AG04450 (cell line): ENCODE results near the gene CCDC106. TPM values are rescaled to one million over a fixed set of nuclear protein-coding genes. Genes with fewer than 3 reads are reported as not detected.

ENCODE experiments used
- CTCF ChIA-PET: fragments of 300-600, 350-600 bp; formaldehyde crosslinking; extraction: SDS; loops from one replicate; lab custom pipeline; 2022; ENCODE audit warnings: antibody characterized with exemption, inconsistent platforms; lab: Charles Lee
- POLR2A ChIA-PET: fragments of 350-600 bp; formaldehyde crosslinking; extraction: SDS; loops from one replicate; lab custom pipeline; 2021; ENCODE audit warnings: antibody characterized with exemption, inconsistent platforms; lab: Yijun Ruan, JAX
- DNase-seq: peaks from one replicate; pipeline ENCODE4 v3.0.0-alpha.2; 2011; ENCODE audit warnings: low read depth, low spot score
- H3K27ac ChIP-seq: one replicate; pipeline ENCODE4 v1.5.1; 2012; ENCODE audit warnings: low read depth, low read length, control low read depth
- H3K27me3 ChIP-seq: one replicate; pipeline ENCODE4 v1.6.0; 2012; ENCODE audit warnings: low read length; ENCODE audit not compliant: control insufficient read depth, insufficient read depth
- H3K4me3 ChIP-seq: 2 replicates; pipeline ENCODE4 v1.5.1; 2011; ENCODE audit warnings: mild to moderate bottlenecking, low read depth, low read length, control low read depth
- H3K9me3 ChIP-seq: 2 replicates; pipeline ENCODE4 v1.5.1; 2012; ENCODE audit warnings: low read length; ENCODE audit not compliant: control insufficient read depth, insufficient read depth
- CTCF ChIP-seq: IDR thresholded peaks from 2 replicates; pipeline ENCODE4 v1.5.1; 2011; ENCODE audit warnings: low read depth, low read length, control low read depth, inconsistent platforms
- polyA plus RNA-seq: library from polyadenylated mRNA; depleted of rRNA; stranded (reverse); fragments of >200 nt; gene quantifications from 2 replicates; pipeline ENCODE4 v1.2.3, GENCODE V29; 2011

CCDC106 gene
- polyA plus RNA-seq, 1 experiment, result 6.2 TPM

DNA sequence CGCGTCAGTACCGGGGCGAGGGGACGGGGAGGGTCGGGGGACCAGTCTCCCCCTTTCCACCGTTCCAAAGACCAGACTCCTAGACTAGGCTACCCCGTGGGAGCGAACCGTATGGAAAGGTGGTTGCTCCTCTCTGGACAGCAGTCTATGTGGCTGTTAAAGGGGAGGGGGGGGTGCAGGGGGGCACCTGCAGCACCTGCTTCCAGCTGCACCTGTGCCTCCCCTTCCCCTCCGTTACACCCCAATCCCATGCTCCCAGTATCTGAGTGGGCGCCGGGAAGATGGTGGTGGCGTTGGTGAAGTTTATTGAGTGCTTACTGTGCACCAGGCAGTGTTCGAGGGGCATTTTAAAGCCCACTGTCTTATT, 47.4 kb upstream of the CCDC106 start:
- no peak for TF ChIP-seq CTCF
- Histone ChIP-seq H3K4me3 (peak overlapping the region; percentile 87), H3K27ac (no peak overlapping the region), H3K27me3 (no peaks in the 10 kb centered on the region), H3K9me3 (peaks cover 16% of the 10 kb centered on the region; the same call in 1 of the 2 replicates)
- CTCF ChIA-PET, result interaction anchor here (0.5 to 1.2 kb wide), 2 partner anchors 15 to 32 kb away, joined by 3 read pairs; no protein-coding TSS in a partner anchor
- POLR2A ChIA-PET, result interaction anchor here (0.6 to 1.0 kb wide), 4 partner anchors 12 to 34 kb away, joined by 3 to 4 read pairs (median 3); no protein-coding TSS in a partner anchor
- no peak for DNase-seq

- Histone ChIP-seq H3K27ac (no peak overlapping the region), H3K4me3 (peak overlapping the region; percentile 87), H3K27me3 (no peaks in the 10 kb centered on the region), H3K9me3 (peaks cover 16% of the 10 kb centered on the region; the same call in 1 of the 2 replicates)
- ChIA-PET CTCF (interaction anchor here (0.5 to 1.2 kb wide), 2 partner anchors 15 to 32 kb away, joined by 3 read pairs; no protein-coding TSS in a partner anchor), POLR2A (no interaction called here)
- no peak for TF ChIP-seq CTCF
- no peak for DNase-seq
These were observed 46.9 kb upstream of the CCDC106 start for GRCh38 chr19:55601084-55601483.

DNA sequence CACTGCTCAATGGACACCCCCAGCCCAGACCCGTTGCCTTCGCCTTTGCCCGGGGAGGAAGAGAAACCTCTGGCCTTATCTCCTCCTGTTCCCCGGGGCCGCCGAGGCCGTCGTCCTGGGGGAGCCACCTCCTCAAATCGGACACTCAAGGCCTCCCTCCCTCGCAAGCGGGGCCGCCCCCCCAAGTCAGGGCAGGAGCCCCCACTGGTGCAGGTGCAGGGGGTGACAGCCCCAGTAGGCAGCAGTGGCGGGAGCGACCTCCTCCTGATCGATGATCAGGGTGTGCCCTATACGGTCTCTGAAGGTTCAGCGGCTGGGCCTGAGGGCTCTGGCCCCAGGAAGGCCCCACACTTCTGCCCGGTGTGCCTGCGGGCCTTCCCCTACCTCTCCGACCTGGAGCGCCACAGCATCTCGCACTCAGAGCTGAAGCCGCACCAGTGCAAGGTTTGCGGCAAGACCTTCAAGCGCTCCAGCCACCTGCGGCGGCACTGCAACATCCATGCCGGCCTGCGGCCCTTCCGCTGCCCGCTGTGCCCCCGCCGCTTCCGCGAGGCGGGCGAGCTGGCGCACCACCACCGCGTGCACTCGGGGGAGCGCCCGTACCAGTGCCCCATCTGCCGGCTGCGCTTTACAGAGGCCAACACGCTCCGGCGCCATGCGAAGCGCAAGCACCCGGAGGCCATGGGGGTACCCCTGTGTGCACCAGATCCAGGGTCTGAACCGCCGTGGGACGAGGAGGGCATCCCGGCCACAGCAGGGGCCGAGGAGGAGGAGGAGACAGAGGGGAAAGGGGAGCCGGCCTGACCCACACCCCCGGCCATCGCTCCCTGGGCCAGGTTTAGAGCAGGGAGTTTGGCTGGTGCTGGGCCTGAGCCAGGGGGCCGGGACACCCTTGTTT, 45.7 kb upstream of the CCDC106 start:
- TF ChIP-seq CTCF, result no peak
- Histone ChIP-seq H3K27me3 (no peaks in the 10 kb centered on the region), H3K9me3 (peaks cover 16% of the 10 kb centered on the region; the same call in 1 of the 2 replicates), H3K27ac (no peak overlapping the region), H3K4me3 (no peak overlapping the region)
- ChIA-PET CTCF (interaction anchor here (0.5 kb wide), 1 partner anchor 574 kb away, joined by 4 read pairs; the partner anchor contains the start of gene GALP), POLR2A (no interaction called here)
- DNase-seq, result no peak

GRCh38 chr19:55603115-55603514, 44.9 kb upstream of the CCDC106 start:
- CTCF ChIA-PET, result no interaction called here
- H3K27ac ChIP-seq, result no peak overlapping the region
- H3K4me3 ChIP-seq, result no peak overlapping the region
- peaks cover 13% of the 10 kb centered on the region; the same call in 1 of the 2 replicates for H3K9me3 ChIP-seq
- POLR2A ChIA-PET, result no interaction called here
- H3K27me3 ChIP-seq, result no peaks in the 10 kb centered on the region
- no peak for TF ChIP-seq CTCF
- no peak for DNase-seq
